ENCODE measurements around the gene TNNT3. TPM values are rescaled to one million over a fixed set of nuclear protein-coding genes. Genes with fewer than 3 reads are reported as not detected.

Gene TNNT3
- total and polyA plus RNA-seq, 4 experiments from 2014 or later: 9.3 to 10.5 TPM; not detected in 2

DNA sequence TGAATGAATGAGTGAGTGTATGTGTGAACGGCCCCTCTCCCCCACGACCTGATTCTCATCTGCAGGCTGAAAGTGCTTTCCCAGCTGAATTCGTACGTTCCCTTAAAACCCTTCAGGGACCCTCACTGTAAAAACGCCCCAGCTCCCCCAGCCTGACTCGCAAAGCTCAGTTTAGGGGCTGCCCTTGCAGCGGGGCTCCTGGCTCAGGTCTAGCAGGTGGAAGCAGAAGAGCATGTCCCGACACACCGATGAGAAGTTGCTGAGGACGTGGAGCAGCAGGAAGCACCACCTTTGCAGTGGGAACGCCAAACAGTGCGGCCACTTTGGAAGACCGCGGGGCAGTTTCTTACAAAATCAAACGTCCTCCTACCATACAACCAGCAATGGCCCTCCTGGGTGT is 24.1 kb downstream of the TNNT3 start:
- intact Hi-C loops (cut with micrococcal nuclease): no loop called here
- Mint-ChIP-seq H3K9me3 (no peaks in the 10 kb centered on the region), H3K27ac (peak overlapping the region in 1 of 7 donors; percentile 54), H3K4me1 (peaks cover 1 to 11% (median 6%) of the 10 kb centered on the region in 4 donors), H3K4me3 (no peak overlapping the region), H3K27me3 (no peaks in the 10 kb centered on the region), H3K36me3 (no peaks in the 10 kb centered on the region)
- H3K27ac ChIP-seq (ENCODE audit: low read depth, low read length): no peak overlapping the region
- H3K4me3 ChIP-seq (ENCODE audit: low read length in 2 of 2): no peak overlapping the region
- no peaks in the 10 kb centered on the region for H3K27me3 ChIP-seq (ENCODE audit: insufficient read depth, low read length)
- DNase-seq: peak in 1 of 5 donors; percentile 23
- no peaks in the 10 kb centered on the region for H3K36me3 ChIP-seq (ENCODE audit: insufficient read depth, low read length)
- no peaks in the 10 kb centered on the region for H3K9me3 ChIP-seq (ENCODE audit: control insufficient read depth in 1 of 2, low read length in 2 of 2)
- H3K4me1 ChIP-seq (ENCODE audit: insufficient read depth, low read length): no peaks in the 10 kb centered on the region
- ChIA-PET CTCF (ENCODE audit: partially characterized antibody) (no interaction called here), POLR2A (ENCODE audit: partially characterized antibody) (no interaction called here)

DNA sequence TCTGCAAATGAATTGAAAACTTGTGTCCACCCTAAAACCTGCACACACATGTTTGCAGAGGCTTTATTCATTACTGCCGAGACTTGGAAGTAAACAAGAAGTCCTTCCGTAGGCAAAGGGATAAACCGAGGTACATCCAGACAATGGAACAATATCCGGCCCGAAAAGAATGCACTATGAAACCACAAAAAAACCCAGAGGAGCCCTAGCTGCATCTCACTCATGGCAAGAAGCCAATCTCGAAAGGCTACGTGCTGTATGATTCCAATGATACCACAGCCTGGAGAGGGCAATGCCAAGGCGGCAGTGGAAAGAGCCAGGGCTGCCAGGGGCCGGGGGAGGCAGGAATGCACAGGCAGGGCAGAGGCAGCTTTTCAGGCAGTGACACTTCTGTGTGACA is 24.5 kb downstream of the TNNT3 start:
- ChIA-PET POLR2A (ENCODE audit: partially characterized antibody) (no interaction called here), CTCF (ENCODE audit: partially characterized antibody) (no interaction called here)
- Histone ChIP-seq H3K27ac (ENCODE audit: low read depth, low read length) (no peak overlapping the region), H3K4me1 (ENCODE audit: insufficient read depth, low read length) (no peaks in the 10 kb centered on the region), H3K9me3 (ENCODE audit: control insufficient read depth in 1 of 2, low read length in 2 of 2) (no peaks in the 10 kb centered on the region), H3K27me3 (ENCODE audit: insufficient read depth, low read length) (no peaks in the 10 kb centered on the region), H3K4me3 (ENCODE audit: low read length in 2 of 2) (no peak overlapping the region), H3K36me3 (ENCODE audit: insufficient read depth, low read length) (no peaks in the 10 kb centered on the region)
- Mint-ChIP-seq H3K9me3 (no peaks in the 10 kb centered on the region), H3K4me3 (peak overlapping the region in 1 of 8 donors; percentile 55), H3K27me3 (no peaks in the 10 kb centered on the region), H3K4me1 (peaks cover 1 to 10% (median 6%) of the 10 kb centered on the region in 4 donors), H3K36me3 (no peaks in the 10 kb centered on the region), H3K27ac (peak overlapping the region in 2 of 7 donors; percentile 35 to 54)
- intact Hi-C loops (cut with micrococcal nuclease): no loop called here
- DNase-seq: peak in 1 of 5 donors; percentile 7

DNA sequence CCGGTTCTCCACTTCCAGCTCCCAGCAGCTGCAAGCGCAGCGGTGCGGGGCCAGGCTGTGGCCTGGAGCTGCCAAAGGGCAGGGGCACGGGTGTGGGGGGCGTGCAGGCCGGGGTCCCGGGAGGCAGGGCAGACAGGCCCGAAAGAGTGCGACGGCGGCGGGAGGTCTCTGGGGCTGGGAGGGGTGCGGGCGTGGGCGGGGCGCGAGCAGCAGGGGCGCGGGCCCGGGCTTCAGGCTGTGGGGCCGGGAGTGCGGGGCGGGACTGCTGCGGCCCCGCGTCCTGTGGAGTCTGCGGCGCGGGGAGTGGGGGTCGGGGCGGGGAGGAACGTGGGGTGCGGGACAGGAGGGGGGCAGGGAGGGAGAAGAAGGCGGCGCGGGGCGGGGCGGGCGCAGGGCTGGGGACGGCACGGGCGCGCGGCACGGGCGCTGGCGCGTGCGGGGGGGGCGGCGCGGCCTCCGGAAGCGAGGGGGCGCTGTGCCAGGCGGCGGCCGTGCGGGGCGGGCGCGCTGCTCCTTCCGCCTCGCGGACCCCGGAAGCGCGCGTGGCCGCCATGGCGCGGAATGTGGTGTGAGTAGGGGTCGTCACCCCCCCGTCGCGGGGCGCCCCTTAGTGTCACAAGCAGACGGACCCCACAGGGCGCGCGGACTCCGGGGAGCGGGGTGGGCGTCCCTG is 27.4 kb downstream of the TNNT3 start, which contains the start of gene MRPL23:
Gene MRPL23, plus strand, starts transcription at position 521 of the 673 bp plus-strand sequence. Its CDS starts 31 bp downstream, at position 552.
- no peaks in the 10 kb centered on the region for H3K4me1 ChIP-seq (ENCODE audit: insufficient read depth, low read length)
- no peaks in the 10 kb centered on the region for H3K36me3 Mint-ChIP-seq
- no peaks in the 10 kb centered on the region for H3K36me3 ChIP-seq (ENCODE audit: insufficient read depth, low read length)
- H3K9me3 ChIP-seq (ENCODE audit: control insufficient read depth in 1 of 2, low read length in 2 of 2): no peaks in the 10 kb centered on the region
- H3K4me3 ChIP-seq (ENCODE audit: low read length in 2 of 2): no peak within 1 kb of the TSS
- DNase-seq: peak in 4 of 5 donors; percentile 18 to 58 (median 56)
- no peaks in the 10 kb centered on the region for H3K9me3 Mint-ChIP-seq
- H3K4me3 Mint-ChIP-seq: no peak within 1 kb of the TSS
- peaks cover 0 to 7% (median 5%) of the 10 kb centered on the region in 4 donors for H3K4me1 Mint-ChIP-seq
- no peak within 1 kb of the TSS for H3K27ac Mint-ChIP-seq
- H3K27me3 ChIP-seq (ENCODE audit: insufficient read depth, low read length): no peaks in the 10 kb centered on the region
- ChIA-PET CTCF (ENCODE audit: partially characterized antibody) (interaction anchor here (0.5 to 1.3 kb wide), 3 partner anchors 25 to 96 kb away, joined by 3 to 4 read pairs (median 4); partner anchors contain the start of gene LSP1), POLR2A (ENCODE audit: partially characterized antibody) (interaction anchor here (1.0 to 2.4 kb wide), 3 partner anchors 58 to 94 kb away, joined by 3 to 29 read pairs (median 3); partner anchors contain the start of gene LSP1)
- intact Hi-C loops (cut with micrococcal nuclease): no loop called here
- no peak within 1 kb of the TSS for H3K27ac ChIP-seq (ENCODE audit: low read depth, low read length)
- no peaks in the 10 kb centered on the region for H3K27me3 Mint-ChIP-seq

DNA sequence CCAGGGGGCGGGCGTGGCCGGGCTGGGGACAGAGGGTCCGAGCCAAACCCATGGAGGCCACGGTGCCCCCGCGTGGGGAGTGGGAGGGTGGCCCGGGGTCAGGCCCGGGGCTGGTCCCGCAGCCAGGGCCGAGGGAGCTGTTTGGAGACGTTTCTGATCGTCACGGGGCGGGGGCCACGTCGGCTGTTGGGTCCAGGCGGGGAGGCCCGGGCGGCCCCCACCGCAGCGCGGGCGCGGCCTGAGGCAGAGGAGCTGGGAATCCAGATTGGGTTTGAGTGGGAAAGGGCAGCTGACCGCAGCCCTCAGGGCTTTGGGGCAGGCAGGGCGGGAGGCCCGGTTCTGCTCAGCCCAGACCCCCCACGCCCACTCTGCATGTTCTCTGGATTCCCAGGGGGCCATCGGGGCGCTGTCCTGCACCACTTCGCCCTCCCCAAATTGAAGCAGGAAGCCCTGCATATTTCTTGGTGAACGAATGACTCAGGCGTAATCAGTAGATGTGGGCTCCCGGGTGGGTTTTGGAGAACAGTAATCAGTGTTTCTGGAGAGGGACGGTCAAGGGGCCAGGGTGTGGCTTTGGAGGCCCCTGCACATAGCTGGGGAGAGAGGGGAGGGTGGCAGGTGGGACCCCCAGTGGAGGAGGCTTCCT is 28.2 kb downstream of the TNNT3 start:
- Mint-ChIP-seq H3K36me3 (no peaks in the 10 kb centered on the region), H3K27ac (no peak overlapping the region), H3K4me1 (peaks cover 0 to 7% (median 1%) of the 10 kb centered on the region in 4 donors), H3K9me3 (no peaks in the 10 kb centered on the region), H3K4me3 (no peak overlapping the region), H3K27me3 (no peaks in the 10 kb centered on the region)
- POLR2A ChIA-PET (ENCODE audit: partially characterized antibody): interaction anchor here (1.1 to 2.4 kb wide), 4 partner anchors 57 to 111 kb away, joined by 3 to 29 read pairs (median 3); partner anchors contain the start of gene LSP1
- intact Hi-C loops (cut with micrococcal nuclease): no loop called here
- CTCF ChIA-PET (ENCODE audit: partially characterized antibody): interaction anchor here (1.1 to 1.7 kb wide), 5 partner anchors 10 to 96 kb away, joined by 4 to 12 read pairs (median 4); partner anchors contain the start of gene LSP1
- no peaks in the 10 kb centered on the region for H3K27me3 ChIP-seq (ENCODE audit: insufficient read depth, low read length)
- H3K9me3 ChIP-seq (ENCODE audit: control insufficient read depth in 1 of 2, low read length in 2 of 2): no peaks in the 10 kb centered on the region
- no peak for DNase-seq
- H3K27ac ChIP-seq (ENCODE audit: low read depth, low read length): no peak overlapping the region
- no peaks in the 10 kb centered on the region for H3K4me1 ChIP-seq (ENCODE audit: insufficient read depth, low read length)
- H3K36me3 ChIP-seq (ENCODE audit: insufficient read depth, low read length): no peaks in the 10 kb centered on the region
- H3K4me3 ChIP-seq (ENCODE audit: low read length in 2 of 2): no peak overlapping the region

DNA sequence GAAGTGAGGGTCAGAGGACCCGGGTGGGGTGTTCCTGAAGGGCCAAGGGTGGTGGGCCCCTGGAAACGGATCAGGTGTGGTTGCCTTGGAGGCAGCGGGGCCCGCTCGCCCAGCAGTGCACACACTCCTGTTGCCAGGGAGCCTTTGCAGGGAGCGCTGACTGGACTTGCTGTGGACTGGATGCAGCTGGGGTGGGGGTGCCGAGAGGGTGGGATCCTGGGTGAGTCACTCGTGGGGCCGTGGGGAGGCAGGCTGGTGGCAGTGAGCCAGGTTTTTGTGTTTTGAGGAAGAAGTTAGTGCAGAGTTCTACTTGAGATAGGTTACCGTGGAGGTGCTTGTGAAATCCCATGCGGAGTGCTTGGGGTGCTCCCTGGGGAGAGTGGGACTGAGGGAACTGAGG is 28.9 kb downstream of the TNNT3 start:
- H3K36me3 ChIP-seq (ENCODE audit: insufficient read depth, low read length): no peaks in the 10 kb centered on the region
- H3K4me3 Mint-ChIP-seq: peak overlapping the region in 3 of 8 donors; percentile 57 to 66 (median 65)
- H3K27ac Mint-ChIP-seq: no peak overlapping the region
- intact Hi-C loops (cut with micrococcal nuclease): no loop called here
- peak in 1 of 5 donors; percentile 33 for DNase-seq
- H3K4me3 ChIP-seq (ENCODE audit: low read length in 2 of 2): no peak overlapping the region
- no peak overlapping the region for H3K27ac ChIP-seq (ENCODE audit: low read depth, low read length)
- POLR2A ChIA-PET (ENCODE audit: partially characterized antibody): interaction anchor here (1.1 to 2.4 kb wide), 3 partner anchors 58 to 112 kb away, joined by 3 to 29 read pairs (median 3); partner anchors contain the start of gene LSP1
- no peaks in the 10 kb centered on the region for H3K27me3 ChIP-seq (ENCODE audit: insufficient read depth, low read length)
- H3K4me1 ChIP-seq (ENCODE audit: insufficient read depth, low read length): no peaks in the 10 kb centered on the region
- no peaks in the 10 kb centered on the region for H3K9me3 ChIP-seq (ENCODE audit: control insufficient read depth in 1 of 2, low read length in 2 of 2)
- H3K27me3 Mint-ChIP-seq: no peaks in the 10 kb centered on the region
- CTCF ChIA-PET (ENCODE audit: partially characterized antibody): interaction anchor here (1.1 to 1.7 kb wide), 4 partner anchors 10 to 97 kb away, joined by 4 to 12 read pairs (median 4); no protein-coding TSS in a partner anchor
- H3K36me3 Mint-ChIP-seq: no peaks in the 10 kb centered on the region
- peaks cover 0 to 7% (median 1%) of the 10 kb centered on the region in 4 donors for H3K4me1 Mint-ChIP-seq
- no peaks in the 10 kb centered on the region for H3K9me3 Mint-ChIP-seq

DNA sequence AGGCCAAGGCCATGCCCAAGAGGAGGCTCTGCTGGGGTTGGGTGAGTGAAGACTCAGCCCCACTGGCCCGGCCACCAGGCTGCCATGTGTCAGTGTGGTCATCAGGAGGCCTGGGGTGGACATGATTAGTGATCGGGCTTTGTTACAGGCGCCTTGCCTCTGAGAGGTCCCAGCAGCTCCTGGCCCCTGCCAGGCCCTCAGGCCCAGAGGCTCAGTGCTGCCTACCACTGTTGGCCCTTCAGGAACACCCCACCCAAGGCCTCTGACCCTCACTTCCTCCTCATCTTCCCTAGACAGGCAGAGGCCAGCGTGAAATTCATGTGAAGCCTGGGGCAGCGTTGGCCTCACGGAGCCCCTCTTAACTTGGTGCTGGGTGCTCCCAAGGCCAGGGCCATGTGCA is 29.8 kb downstream of the TNNT3 start:
- Histone ChIP-seq H3K27ac (ENCODE audit: low read depth, low read length) (no peak overlapping the region), H3K4me3 (ENCODE audit: low read length in 2 of 2) (no peak overlapping the region), H3K9me3 (ENCODE audit: control insufficient read depth in 1 of 2, low read length in 2 of 2) (no peaks in the 10 kb centered on the region), H3K27me3 (ENCODE audit: insufficient read depth, low read length) (no peaks in the 10 kb centered on the region), H3K36me3 (ENCODE audit: insufficient read depth, low read length) (no peaks in the 10 kb centered on the region), H3K4me1 (ENCODE audit: insufficient read depth, low read length) (no peaks in the 10 kb centered on the region)
- Mint-ChIP-seq H3K36me3 (no peaks in the 10 kb centered on the region), H3K27ac (no peak overlapping the region), H3K9me3 (no peaks in the 10 kb centered on the region), H3K27me3 (no peaks in the 10 kb centered on the region), H3K4me3 (no peak overlapping the region), H3K4me1 (peaks cover 0 to under 1% (median 0%) of the 10 kb centered on the region in 4 donors)
- POLR2A ChIA-PET (ENCODE audit: partially characterized antibody): no interaction called here
- CTCF ChIA-PET (ENCODE audit: partially characterized antibody): interaction anchor here (1.0 kb wide), 1 partner anchor 67 kb away, joined by 3 read pairs; no protein-coding TSS in a partner anchor
- no peak for DNase-seq
- intact Hi-C loops (cut with micrococcal nuclease): no loop called here

DNA sequence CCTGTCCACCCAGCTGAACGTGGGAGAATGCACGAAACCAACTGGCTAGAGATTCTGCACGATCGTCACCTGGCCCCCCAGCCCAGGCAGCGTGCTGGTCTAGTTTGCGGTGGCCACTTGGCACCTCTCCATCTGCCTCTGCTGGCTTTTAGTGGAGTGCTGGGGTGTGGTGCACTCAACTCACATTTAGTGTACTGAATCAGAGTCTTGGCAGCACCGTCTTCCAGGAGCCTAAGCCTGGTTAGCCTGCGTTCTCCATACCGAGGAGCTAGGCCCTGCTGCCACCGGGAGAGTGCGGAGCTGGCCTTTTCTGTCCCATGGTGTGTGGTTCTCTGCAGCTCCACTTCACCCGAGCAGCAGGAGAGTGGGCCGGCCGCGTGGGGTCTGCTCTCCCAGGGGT is 30.4 kb downstream of the TNNT3 start:
- Histone ChIP-seq H3K4me1 (ENCODE audit: insufficient read depth, low read length) (no peaks in the 10 kb centered on the region), H3K27ac (ENCODE audit: low read depth, low read length) (no peak overlapping the region), H3K27me3 (ENCODE audit: insufficient read depth, low read length) (no peaks in the 10 kb centered on the region), H3K9me3 (ENCODE audit: control insufficient read depth in 1 of 2, low read length in 2 of 2) (no peaks in the 10 kb centered on the region), H3K36me3 (ENCODE audit: insufficient read depth, low read length) (no peaks in the 10 kb centered on the region), H3K4me3 (ENCODE audit: low read length in 2 of 2) (no peak overlapping the region)
- H3K36me3 Mint-ChIP-seq: no peaks in the 10 kb centered on the region
- no peak overlapping the region for H3K4me3 Mint-ChIP-seq
- no peak for DNase-seq
- no peaks in the 10 kb centered on the region for H3K9me3 Mint-ChIP-seq
- H3K27me3 Mint-ChIP-seq: no peaks in the 10 kb centered on the region
- POLR2A ChIA-PET (ENCODE audit: partially characterized antibody): no interaction called here
- H3K27ac Mint-ChIP-seq: no peak overlapping the region
- no peaks in the 10 kb centered on the region for H3K4me1 Mint-ChIP-seq
- CTCF ChIA-PET (ENCODE audit: partially characterized antibody): interaction anchor here (1.0 to 1.7 kb wide), 4 partner anchors 53 to 256 kb away, joined by 3 to 6 read pairs (median 4); no protein-coding TSS in a partner anchor
- intact Hi-C loops (cut with micrococcal nuclease): no loop called here
